Ishikawa (cell line): ENCODE data around the gene SEMA5A.

ENCODE experiments used
- CEBPB ChIP-seq: IDR thresholded peaks from 2 replicates; pipeline ENCODE4 v1.6.1; 2012
- CREB1 ChIP-seq: IDR thresholded peaks from 2 replicates; pipeline ENCODE4 v1.6.1; 2012; ENCODE audit warnings: low read depth
- EGR1 ChIP-seq: IDR thresholded peaks from 2 replicates; pipeline ENCODE4 v1.6.1; 2012
- EP300 ChIP-seq: IDR thresholded peaks from 2 replicates; pipeline ENCODE4 v1.6.1; 2012; ENCODE audit warnings: borderline replicate concordance
- FOXM1 ChIP-seq: IDR thresholded peaks from 2 replicates; pipeline ENCODE4 v1.6.1; 2012; ENCODE audit warnings: low read depth, borderline replicate concordance
- MAX ChIP-seq: IDR thresholded peaks from 2 replicates; pipeline ENCODE4 v1.6.1; 2012
- NFIC ChIP-seq: IDR thresholded peaks from 2 replicates; pipeline ENCODE4 v1.6.1; 2012
- RAD21 ChIP-seq: IDR thresholded peaks from 2 replicates; pipeline ENCODE4 v1.6.1; 2012; ENCODE audit warnings: low read depth
- REST ChIP-seq: IDR thresholded peaks from 2 replicates; pipeline ENCODE4 v1.6.1; 2012; ENCODE audit warnings: low read depth, mild to moderate bottlenecking
- TAF1 ChIP-seq: IDR thresholded peaks from 2 replicates; pipeline ENCODE4 v1.6.1; 2012; ENCODE audit warnings: low read depth, mild to moderate bottlenecking
- TCF12 ChIP-seq: IDR thresholded peaks from 2 replicates; pipeline ENCODE4 v1.6.1; 2012; ENCODE audit warnings: low read depth
- TEAD4 ChIP-seq: IDR thresholded peaks from 2 replicates; pipeline ENCODE4 v1.6.1; 2012
- USF1 ChIP-seq: IDR thresholded peaks from 2 replicates; pipeline ENCODE4 v1.6.1; 2012
- YY1 ChIP-seq: IDR thresholded peaks from 2 replicates; pipeline ENCODE4 v1.6.1; 2012; ENCODE audit warnings: low read depth
- ZBTB7A ChIP-seq: IDR thresholded peaks from 2 replicates; pipeline ENCODE4 v1.6.1; 2012; ENCODE audit warnings: low read depth

SEMA5A gene

GRCh38 chr5:9066349-9066748 is 479.5 kb downstream of the SEMA5A start:
- TF ChIP-seq FOXM1 = no peak
- TF ChIP-seq CEBPB = no peak
- no peak for TF ChIP-seq RAD21
- no peak for TF ChIP-seq MAX
- TF ChIP-seq EP300 = no peak
- TF ChIP-seq NFIC = no peak
- TF ChIP-seq TAF1 = no peak
- TF ChIP-seq CREB1 = no peak
- TF ChIP-seq TEAD4 = no peak

- no peak for TF ChIP-seq NFIC
- TF ChIP-seq YY1 = no peak
- no peak for TF ChIP-seq TCF12
- no peak for TF ChIP-seq EP300
- no peak for TF ChIP-seq EGR1
- TF ChIP-seq TAF1 = no peak
- TF ChIP-seq MAX = no peak
- no peak for TF ChIP-seq REST
- TF ChIP-seq CREB1 = no peak
- TF ChIP-seq CEBPB = no peak
- TF ChIP-seq RAD21 = no peak
- no peak for TF ChIP-seq TEAD4
- no peak for TF ChIP-seq USF1
- no peak for TF ChIP-seq FOXM1
- TF ChIP-seq ZBTB7A = no peak
Measured at GRCh38 chr5:9063615-9064245, 482.1 kb downstream of the SEMA5A start.

- TF ChIP-seq TAF1 = no peak
- no peak for TF ChIP-seq RAD21
- TF ChIP-seq USF1 = no peak
- TF ChIP-seq YY1 = no peak
- TF ChIP-seq EGR1 = no peak
- no peak for TF ChIP-seq MAX
- TF ChIP-seq ZBTB7A = no peak
- TF ChIP-seq NFIC = no peak
- no peak for TF ChIP-seq TEAD4
Measured at GRCh38 chr5:9062873-9063272, 483.0 kb downstream of the SEMA5A start.

GRCh38 chr5:9059920-9060691 is 485.8 kb downstream of the SEMA5A start:
- TF ChIP-seq NFIC (no peak), CEBPB (no peak), MAX (no peak), CREB1 (no peak), RAD21 (no peak), TEAD4 (no peak), TCF12 (no peak), ZBTB7A (no peak), TAF1 (no peak), USF1 (no peak), REST (no peak), EP300 (no peak), YY1 (no peak)
